HG03565 (cell line): ENCODE results near the gene RALGAPB.
"Not testable (repeated sequence)": the region's sequence is repeated elsewhere in the genome, so short reads cannot be mapped to it uniquely, and the experiment has no call there.

Experiments
- ATAC-seq: cut with Tn5 transposase; IDR thresholded peaks from one replicate; pipeline ENCODE4 v1.9.1; 2021; ENCODE audit warnings: mild to moderate bottlenecking, moderate library complexity; ENCODE audit not compliant: unreplicated experiment

Gene RALGAPB

GRCh38 chr20:38581013-38581412, 108.4 kb downstream of the RALGAPB start, which contains the start of gene ADIG:
Gene ADIG (plus strand): TSS chr20:38581197. CDS start chr20:38581251, 54 bp downstream.
- no peak for ATAC-seq

- no peak for ATAC-seq
Measured at GRCh38 chr20:38581830-38582358, 109.3 kb downstream of the RALGAPB start.

- ATAC-seq = no peak
Measured at GRCh38 chr20:38583306-38583705, 110.7 kb downstream of the RALGAPB start.

GRCh38 chr20:38584099-38584763, 111.6 kb downstream of the RALGAPB start:
- ATAC-seq = no peak

GRCh38 chr20:38585404-38586180, 112.9 kb downstream of the RALGAPB start:
- ATAC-seq = no peak

GRCh38 chr20:38586181-38586525, 113.5 kb downstream of the RALGAPB start:
- no peak for ATAC-seq

GRCh38 chr20:38588303-38588702, 115.7 kb downstream of the RALGAPB start:
- no peak for ATAC-seq

GRCh38 chr20:38589351-38589750, 116.7 kb downstream of the RALGAPB start:
- ATAC-seq = no peak

- no peak for ATAC-seq
Measured at GRCh38 chr20:38589967-38590675, 117.5 kb downstream of the RALGAPB start.

- ATAC-seq = no peak
Measured at GRCh38 chr20:38590676-38591473, 118.2 kb downstream of the RALGAPB start.

- no peak for ATAC-seq
Measured at GRCh38 chr20:38591474-38592410, 119.1 kb downstream of the RALGAPB start.

- ATAC-seq = not testable (repeated sequence)
Measured at GRCh38 chr20:38592411-38592790, 119.8 kb downstream of the RALGAPB start.

- not testable (repeated sequence) for ATAC-seq
Measured at GRCh38 chr20:38594281-38594680, 121.6 kb downstream of the RALGAPB start.

GRCh38 chr20:38595886-38596285, 123.2 kb downstream of the RALGAPB start:
- not testable (repeated sequence) for ATAC-seq

- no peak for ATAC-seq
Measured at GRCh38 chr20:38599410-38599882, 126.8 kb downstream of the RALGAPB start.

- ATAC-seq = no peak
Measured at GRCh38 chr20:38600057-38600456, 127.4 kb downstream of the RALGAPB start.

- no peak for ATAC-seq
Measured at GRCh38 chr20:38601216-38602184, 128.9 kb downstream of the RALGAPB start, which contains the start of gene ARHGAP40. Gene ARHGAP40 (plus strand): TSS chr20:38601809.

GRCh38 chr20:38602185-38602581, 129.5 kb downstream of the RALGAPB start:
- no peak for ATAC-seq
